OCI-LY1 (cell line): Measurements from ENCODE around the gene ARIH1.

Experiments
- H2AFZ ChIP-seq: fragments of 200-600 bp; sonication (generic), shearing (Covaris generic); 2 replicates; pipeline ENCODE4 v1.6.0; 2014; ENCODE audit warnings: antibody characterized with exemption, mild to moderate bottlenecking, low read length
- H3F3A ChIP-seq: fragments of 200-600 bp; sonication (generic), shearing (Covaris generic); 2 replicates; pipeline ENCODE4 v1.6.0; 2014; ENCODE audit warnings: mild to moderate bottlenecking, antibody characterized with exemption, low read length, moderate library complexity; ENCODE audit not compliant: insufficient read depth
- H3K27ac ChIP-seq: fragments of 200-600 bp; sonication (generic); 2 replicates; pipeline ENCODE4 v1.5.1; 2014; ENCODE audit warnings: low read length, mixed run types, mild to moderate bottlenecking, low read depth; ENCODE audit not compliant: poor library complexity, severe bottlenecking
- H3K27me3 ChIP-seq: fragments of 200-600 bp; sonication (generic); 2 replicates; pipeline ENCODE4 v1.6.0; 2014; ENCODE audit warnings: antibody characterized with exemption, mild to moderate bottlenecking, low read length, moderate library complexity; ENCODE audit not compliant: insufficient read depth
- H3K36me3 ChIP-seq: fragments of 200-600 bp; sonication (generic); 2 replicates; pipeline ENCODE4 v1.6.1; 2014; ENCODE audit warnings: mild to moderate bottlenecking, antibody characterized with exemption, low read length, moderate library complexity, mixed read lengths; ENCODE audit not compliant: insufficient read depth
- H3K4me1 ChIP-seq: fragments of 200-600 bp; sonication (generic); 2 replicates; pipeline ENCODE4 v1.5.1; 2014; ENCODE audit warnings: mild to moderate bottlenecking, low read length, moderate library complexity; ENCODE audit not compliant: insufficient read depth, severe bottlenecking
- H3K4me2 ChIP-seq: fragments of 200-600 bp; sonication (generic), shearing (Covaris generic); 2 replicates; pipeline ENCODE4 v1.6.1; 2014; ENCODE audit warnings: low read length
- H3K4me3 ChIP-seq: fragments of 200-600 bp; sonication (generic); 2 replicates; pipeline ENCODE4 v1.5.1; 2014; ENCODE audit warnings: low read length, low read depth, mild to moderate bottlenecking, mixed read lengths; ENCODE audit not compliant: poor library complexity, severe bottlenecking
- H3K79me2 ChIP-seq: fragments of 200-600 bp; shearing (Covaris generic); 2 replicates; pipeline ENCODE4 v1.6.1; 2016; ENCODE audit warnings: mixed run types, low read length, mixed read lengths; ENCODE audit not compliant: insufficient read depth
- H3K9ac ChIP-seq: fragments of 200-600 bp; sonication (generic), shearing (Covaris generic); 2 replicates; pipeline ENCODE4 v1.6.1; 2014; ENCODE audit warnings: mild to moderate bottlenecking, low read length, mixed read lengths
- H3K9me2 ChIP-seq: fragments of 200-600 bp; sonication (generic), shearing (Covaris generic); 2 replicates; pipeline ENCODE4 v1.6.1; 2014; ENCODE audit warnings: low read depth, mild to moderate bottlenecking, low read length, mixed read lengths
- H3K9me3 ChIP-seq: fragments of 200-600 bp; shearing (Covaris generic); 2 replicates; pipeline ENCODE4 v1.6.1; 2014; ENCODE audit warnings: low read length, mixed read lengths
- H4K20me1 ChIP-seq: fragments of 200-600 bp; sonication (generic), shearing (Covaris generic); 2 replicates; pipeline ENCODE4 v1.6.0; 2016; ENCODE audit warnings: mild to moderate bottlenecking, low read length; ENCODE audit not compliant: insufficient read depth
- CTCF ChIP-seq: fragments of 200-600 bp; sonication (generic), shearing (Covaris generic); IDR thresholded peaks from 2 replicates; pipeline ENCODE4 v1.5.1; 2017; ENCODE audit warnings: mild to moderate bottlenecking, antibody characterized with exemption, low read length, moderate library complexity, mixed read lengths
- EZH2 ChIP-seq: fragments of 200-600 bp; sonication (generic), shearing (Covaris generic); IDR thresholded peaks from 2 replicates; pipeline ENCODE4 v1.8.0; 2017; ENCODE audit warnings: borderline replicate concordance, mixed run types, mild to moderate bottlenecking, antibody characterized with exemption, low read length, moderate library complexity, mixed read lengths

The ARIH1 gene

GRCh38 chr15:72493220-72493619 lies 19.1 kb downstream of the ARIH1 start:
- no peaks in the 10 kb centered on the region; the same call in 1 of the 2 replicates for H3K36me3 ChIP-seq
- H2AFZ ChIP-seq, result no peak overlapping the region
- H3F3A ChIP-seq, result no peaks in the 10 kb centered on the region
- no peak for TF ChIP-seq EZH2
- TF ChIP-seq CTCF, result no peak
- no peaks in the 10 kb centered on the region for H3K4me1 ChIP-seq
- H3K27ac ChIP-seq, result no peak overlapping the region
- no peak overlapping the region for H3K9ac ChIP-seq
- H3K9me2 ChIP-seq, result no peaks in the 10 kb centered on the region
- H3K4me3 ChIP-seq, result no peak overlapping the region
- peaks cover 96% of the 10 kb centered on the region for H3K79me2 ChIP-seq
- H3K27me3 ChIP-seq, result no peaks in the 10 kb centered on the region
- H3K4me2 ChIP-seq, result no peak overlapping the region
- 0 out of 2 replicates have a peak, but pooled peaks cover 3% of the 10 kb centered on the region for H4K20me1 ChIP-seq
- H3K9me3 ChIP-seq, result no peaks in the 10 kb centered on the region

DNA sequence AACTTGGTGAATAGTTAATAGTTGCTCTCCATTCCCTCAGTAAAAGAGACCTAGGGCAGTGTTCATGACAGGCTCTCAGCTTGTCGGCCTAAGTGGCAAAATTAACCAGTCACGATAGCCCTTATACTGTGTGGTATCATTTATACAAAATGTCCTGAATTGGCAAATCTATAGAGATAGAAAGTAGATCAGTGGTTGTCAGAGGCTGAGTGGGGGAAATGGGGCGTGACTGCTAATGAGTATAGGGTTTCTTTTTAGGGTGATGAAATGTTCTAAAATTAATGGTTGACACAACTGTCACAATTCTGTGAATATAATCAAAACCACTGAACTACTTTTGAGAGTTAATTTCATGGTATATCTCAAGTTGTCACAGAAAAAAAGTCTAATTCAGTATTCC lies 20.9 kb downstream of the ARIH1 start:
- H3K36me3 ChIP-seq, result peaks cover 8% of the 10 kb centered on the region; the same call in 1 of the 2 replicates
- no peaks in the 10 kb centered on the region for H3F3A ChIP-seq
- H4K20me1 ChIP-seq, result 0 out of 2 replicates have a peak, but pooled peaks cover 3% of the 10 kb centered on the region
- H3K79me2 ChIP-seq, result peaks cover 81% of the 10 kb centered on the region
- TF ChIP-seq CTCF (no peak), EZH2 (no peak)
- H3K27me3 ChIP-seq, result no peaks in the 10 kb centered on the region
- no peak overlapping the region for H3K4me2 ChIP-seq
- H3K27ac ChIP-seq, result no peak overlapping the region
- H3K4me3 ChIP-seq, result no peak overlapping the region
- no peak overlapping the region for H3K9ac ChIP-seq
- H3K9me3 ChIP-seq, result no peaks in the 10 kb centered on the region
- no peaks in the 10 kb centered on the region for H3K4me1 ChIP-seq
- no peak overlapping the region for H2AFZ ChIP-seq
- no peaks in the 10 kb centered on the region for H3K9me2 ChIP-seq

DNA sequence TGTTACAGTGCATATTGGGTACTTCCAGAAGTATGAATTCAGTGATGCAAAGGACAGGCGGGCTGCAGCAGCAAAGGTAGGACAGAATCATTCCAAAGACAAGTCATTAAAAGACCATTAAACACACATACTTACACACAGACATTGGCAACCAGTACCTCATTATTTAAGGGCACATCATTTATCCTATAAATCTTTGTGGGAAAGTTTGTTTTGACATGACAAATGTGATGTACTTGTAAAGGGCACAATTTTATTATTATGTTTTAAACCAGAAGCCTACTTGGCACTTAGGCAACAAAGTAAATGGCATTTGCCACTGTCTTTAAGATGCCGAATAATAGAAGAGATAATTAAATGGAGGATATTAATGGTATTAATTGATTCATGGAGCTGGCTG lies 22.7 kb downstream of the ARIH1 start:
- Histone ChIP-seq H4K20me1 (0 out of 2 replicates have a peak, but pooled peaks cover 3% of the 10 kb centered on the region), H3K9me2 (no peaks in the 10 kb centered on the region), H3K27me3 (no peaks in the 10 kb centered on the region), H3K4me2 (no peak overlapping the region), H3K27ac (no peak overlapping the region), H3F3A (no peaks in the 10 kb centered on the region), H3K36me3 (peaks cover 13% of the 10 kb centered on the region; the same call in 1 of the 2 replicates), H3K9ac (no peak overlapping the region), H3K79me2 (peaks cover 80% of the 10 kb centered on the region), H3K9me3 (no peaks in the 10 kb centered on the region), H2AFZ (no peak overlapping the region), H3K4me3 (no peak overlapping the region), H3K4me1 (no peaks in the 10 kb centered on the region)
- TF ChIP-seq CTCF (no peak), EZH2 (no peak)
